PFSK-1 (cell line): ENCODE results near the gene PDYN.

Source experiments
- FOXP2 ChIP-seq: optimal IDR thresholded peaks from 2 replicates; pipeline ENCODE3; 2011; ENCODE audit warnings: borderline replicate concordance, control low read depth, inconsistent platforms; ENCODE audit not compliant: insufficient read depth; ENCODE audit errors: extremely low read length, extremely low read depth
- POLR2AphosphoS5 ChIP-seq: IDR thresholded peaks from 2 replicates; pipeline ENCODE4 v1.6.1; 2012; ENCODE audit warnings: low read depth, mild to moderate bottlenecking, control low read depth, low read length, moderate library complexity
- SIN3A ChIP-seq: IDR thresholded peaks from 2 replicates; pipeline ENCODE4 v1.6.1; 2012; ENCODE audit warnings: mild to moderate bottlenecking, low read length, moderate library complexity, borderline replicate concordance; ENCODE audit not compliant: insufficient read depth
- TAF1 ChIP-seq: IDR thresholded peaks from 2 replicates; pipeline ENCODE4 v1.6.1; 2012; ENCODE audit warnings: low read length, control low read depth, borderline replicate concordance; ENCODE audit not compliant: insufficient read depth
- TF ChIP-seq, protein P1 (sequence below), 2 experiments: IDR thresholded peaks; 2 replicates each; pipeline versions ENCODE4 v1.6.1 to v1.8.0; 2011 to 2012; ENCODE audit warnings: low read depth in 2 of 2, low read length in 2 of 2, control low read depth in 1 of 2, inconsistent platforms in 1 of 2, mild to moderate bottlenecking in 1 of 2, moderate library complexity in 1 of 2; ENCODE audit not compliant: insufficient read depth in 1 of 2

The PDYN gene

DNA sequence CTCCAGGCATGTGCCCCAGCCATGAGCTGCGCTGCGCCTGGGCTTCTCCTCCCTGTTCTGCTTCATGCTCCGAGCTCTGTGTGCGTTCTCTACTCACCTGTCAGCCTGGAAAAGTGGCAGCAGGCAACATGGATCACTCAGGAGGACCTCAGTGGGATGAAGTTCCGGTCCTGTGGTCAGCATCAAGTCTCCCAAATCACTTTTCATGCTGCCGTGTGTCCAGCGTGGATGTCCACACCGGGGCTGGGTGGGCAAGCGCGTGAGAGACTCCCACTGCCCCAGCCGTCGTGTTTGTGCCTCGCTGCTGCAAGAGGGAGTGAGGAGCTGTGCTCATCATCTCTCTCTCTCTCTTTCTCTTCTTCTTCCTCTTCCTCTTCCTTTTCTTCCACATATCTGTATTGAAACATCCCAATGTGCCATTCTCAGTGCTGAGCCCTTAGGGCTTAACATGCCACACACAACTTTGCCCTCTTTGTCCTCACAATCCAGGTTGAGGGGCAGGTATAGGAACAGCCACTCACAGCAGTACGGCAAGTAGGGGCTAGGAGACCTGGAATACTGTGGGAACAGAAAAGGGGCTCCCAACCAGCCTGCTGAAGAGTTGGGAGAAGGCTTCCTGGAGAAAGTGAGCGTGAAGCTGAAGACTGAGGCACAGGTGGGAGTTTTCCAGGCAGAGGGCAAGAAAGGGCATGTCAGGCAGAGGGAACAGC, 3.8 kb upstream of the PDYN start:
- TF ChIP-seq POLR2AphosphoS5: no peak
- no peak for TF ChIP-seq FOXP2
- no peak for TF ChIP-seq TAF1
- TF ChIP-seq, protein P1, sequence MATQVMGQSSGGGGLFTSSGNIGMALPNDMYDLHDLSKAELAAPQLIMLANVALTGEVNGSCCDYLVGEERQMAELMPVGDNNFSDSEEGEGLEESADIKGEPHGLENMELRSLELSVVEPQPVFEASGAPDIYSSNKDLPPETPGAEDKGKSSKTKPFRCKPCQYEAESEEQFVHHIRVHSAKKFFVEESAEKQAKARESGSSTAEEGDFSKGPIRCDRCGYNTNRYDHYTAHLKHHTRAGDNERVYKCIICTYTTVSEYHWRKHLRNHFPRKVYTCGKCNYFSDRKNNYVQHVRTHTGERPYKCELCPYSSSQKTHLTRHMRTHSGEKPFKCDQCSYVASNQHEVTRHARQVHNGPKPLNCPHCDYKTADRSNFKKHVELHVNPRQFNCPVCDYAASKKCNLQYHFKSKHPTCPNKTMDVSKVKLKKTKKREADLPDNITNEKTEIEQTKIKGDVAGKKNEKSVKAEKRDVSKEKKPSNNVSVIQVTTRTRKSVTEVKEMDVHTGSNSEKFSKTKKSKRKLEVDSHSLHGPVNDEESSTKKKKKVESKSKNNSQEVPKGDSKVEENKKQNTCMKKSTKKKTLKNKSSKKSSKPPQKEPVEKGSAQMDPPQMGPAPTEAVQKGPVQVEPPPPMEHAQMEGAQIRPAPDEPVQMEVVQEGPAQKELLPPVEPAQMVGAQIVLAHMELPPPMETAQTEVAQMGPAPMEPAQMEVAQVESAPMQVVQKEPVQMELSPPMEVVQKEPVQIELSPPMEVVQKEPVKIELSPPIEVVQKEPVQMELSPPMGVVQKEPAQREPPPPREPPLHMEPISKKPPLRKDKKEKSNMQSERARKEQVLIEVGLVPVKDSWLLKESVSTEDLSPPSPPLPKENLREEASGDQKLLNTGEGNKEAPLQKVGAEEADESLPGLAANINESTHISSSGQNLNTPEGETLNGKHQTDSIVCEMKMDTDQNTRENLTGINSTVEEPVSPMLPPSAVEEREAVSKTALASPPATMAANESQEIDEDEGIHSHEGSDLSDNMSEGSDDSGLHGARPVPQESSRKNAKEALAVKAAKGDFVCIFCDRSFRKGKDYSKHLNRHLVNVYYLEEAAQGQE (IDR thresholded peaks at IDR 0.05; ENCODE audit: insufficient read depth in 1 of 2, low read depth in 2 of 2, low read length in 2 of 2): no peak
- no peak for TF ChIP-seq SIN3A

DNA sequence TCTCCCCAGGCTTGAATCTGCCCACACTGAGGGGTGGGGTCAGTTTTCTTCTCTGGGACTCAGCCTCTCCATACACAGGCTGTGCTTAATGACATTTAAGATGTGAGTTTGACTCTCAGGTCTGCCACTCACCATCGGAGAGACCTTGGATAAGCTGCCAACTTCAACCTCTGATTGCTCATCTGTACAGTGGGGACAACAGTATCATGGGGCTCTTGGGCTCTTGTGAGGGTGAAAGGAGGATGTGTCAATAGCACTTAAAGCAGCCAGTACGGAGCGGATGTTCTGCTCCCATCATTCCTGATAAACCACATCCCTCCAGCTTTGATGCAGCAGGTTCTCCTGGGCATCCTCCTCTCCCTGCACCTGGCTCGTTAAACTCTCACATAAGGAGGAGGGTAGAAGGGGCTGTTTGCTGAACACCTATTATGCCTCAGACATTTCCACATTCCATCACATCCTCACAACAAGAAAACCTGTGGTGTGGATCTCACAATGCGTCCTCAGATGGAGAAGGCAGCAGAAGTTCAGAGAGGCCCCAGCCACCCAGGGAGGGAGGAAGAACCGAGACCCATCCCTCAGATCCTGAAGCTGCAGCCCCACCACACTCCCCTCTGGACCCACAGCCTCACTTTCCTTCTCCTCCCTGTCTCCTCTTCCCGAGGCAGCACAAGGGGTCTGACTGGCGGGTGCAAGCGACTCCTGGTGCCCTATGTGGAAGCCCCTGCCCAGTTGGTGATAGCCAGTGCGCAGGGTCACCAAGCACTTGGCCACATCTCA, 1.9 kb upstream of the PDYN start:
- TF ChIP-seq, protein P1 (IDR thresholded peaks at IDR 0.05; ENCODE audit: insufficient read depth in 1 of 2, low read depth in 2 of 2, low read length in 2 of 2): no peak
- TF ChIP-seq TAF1 (no peak), POLR2AphosphoS5 (no peak), SIN3A (no peak), FOXP2 (no peak)

DNA sequence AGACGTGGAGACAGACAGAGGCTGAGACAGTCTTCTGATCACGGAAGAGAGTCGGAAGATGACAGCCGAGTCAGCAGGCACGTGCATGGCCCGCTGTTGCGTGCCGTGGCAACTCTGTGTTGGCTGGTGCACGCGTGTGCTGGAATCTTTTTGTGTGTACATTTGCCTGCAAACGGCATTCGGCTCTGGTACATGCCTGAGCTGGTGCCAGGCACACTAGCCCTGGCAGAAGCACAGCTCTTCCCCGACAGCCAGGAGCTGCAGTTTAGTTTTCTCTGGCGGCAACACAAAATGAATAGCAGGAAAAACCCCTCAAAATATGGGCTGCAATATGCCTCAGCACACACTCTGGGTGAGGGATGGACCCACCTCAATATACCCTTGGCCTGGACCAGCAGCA, 769 bp upstream of the PDYN start:
- TF ChIP-seq POLR2AphosphoS5 (no peak), SIN3A (no peak), TAF1 (no peak), FOXP2 (no peak)
- TF ChIP-seq, protein P1 (IDR thresholded peaks at IDR 0.05; ENCODE audit: insufficient read depth in 1 of 2, low read depth in 2 of 2, low read length in 2 of 2): no peak

DNA sequence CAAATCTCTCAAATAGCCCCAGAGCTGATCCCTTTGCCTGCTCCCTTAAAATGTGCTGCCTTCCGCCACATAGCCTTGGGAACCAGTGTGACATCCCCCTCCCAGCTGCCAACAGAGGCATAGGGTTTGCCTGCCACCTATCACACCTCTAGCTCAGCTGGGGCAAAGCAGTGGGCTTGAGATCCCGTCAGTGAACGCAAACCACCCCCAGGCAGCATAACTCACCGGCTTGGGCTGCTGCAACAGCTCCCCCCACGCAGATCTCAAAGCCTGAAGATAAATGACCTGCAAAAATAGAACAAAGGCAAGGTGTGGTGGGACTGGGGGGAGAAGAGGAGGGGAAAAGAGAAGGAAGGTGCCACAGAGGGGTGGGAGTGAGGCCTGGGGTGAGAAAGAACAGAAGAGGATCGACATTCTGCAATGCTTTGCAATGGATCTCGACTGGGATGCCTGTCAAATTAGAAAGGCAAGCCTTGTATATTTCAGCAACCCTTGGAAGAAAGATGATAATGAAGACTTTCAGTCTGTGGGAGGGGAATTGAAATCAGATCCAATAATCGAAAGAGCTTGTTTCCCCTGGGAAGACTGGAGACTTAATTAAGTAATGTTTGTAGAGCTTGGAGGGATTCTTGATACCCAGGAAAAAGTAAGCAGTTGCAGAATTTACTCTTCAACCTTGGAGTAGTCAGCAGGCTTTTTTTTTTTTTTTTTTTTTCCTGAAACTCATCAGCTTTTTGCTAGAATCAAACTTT, 1.3 kb downstream of the PDYN start:
- TF ChIP-seq SIN3A: no peak
- no peak for TF ChIP-seq TAF1
- TF ChIP-seq, protein P1 (IDR thresholded peaks at IDR 0.05; ENCODE audit: insufficient read depth in 1 of 2, low read depth in 2 of 2, low read length in 2 of 2): no peak
- TF ChIP-seq FOXP2: no peak
- no peak for TF ChIP-seq POLR2AphosphoS5
